KOPT-K1 (cell line): ENCODE data around the gene ARL4A.

Experiments
- H3K27ac ChIP-seq: fragments of 200-600 bp; sonication (generic); 2 replicates; pipeline ENCODE4 v1.5.1; 2016; ENCODE audit warnings: antibody characterized with exemption, mild to moderate bottlenecking, low read depth, low read length; ENCODE audit not compliant: poor library complexity, severe bottlenecking
- H3K36me3 ChIP-seq: fragments of 200-600 bp; sonication (generic); 2 replicates; pipeline ENCODE4 v1.5.1; 2017; ENCODE audit warnings: antibody characterized with exemption, mild to moderate bottlenecking, low read length, moderate library complexity; ENCODE audit not compliant: insufficient read depth
- H3K9me3 ChIP-seq: fragments of 200-600 bp; sonication (generic); 2 replicates; pipeline ENCODE4 v1.5.1; 2017; ENCODE audit warnings: antibody characterized with exemption, low read length, mild to moderate bottlenecking; ENCODE audit not compliant: insufficient read depth, poor library complexity, severe bottlenecking

ARL4A gene

DNA sequence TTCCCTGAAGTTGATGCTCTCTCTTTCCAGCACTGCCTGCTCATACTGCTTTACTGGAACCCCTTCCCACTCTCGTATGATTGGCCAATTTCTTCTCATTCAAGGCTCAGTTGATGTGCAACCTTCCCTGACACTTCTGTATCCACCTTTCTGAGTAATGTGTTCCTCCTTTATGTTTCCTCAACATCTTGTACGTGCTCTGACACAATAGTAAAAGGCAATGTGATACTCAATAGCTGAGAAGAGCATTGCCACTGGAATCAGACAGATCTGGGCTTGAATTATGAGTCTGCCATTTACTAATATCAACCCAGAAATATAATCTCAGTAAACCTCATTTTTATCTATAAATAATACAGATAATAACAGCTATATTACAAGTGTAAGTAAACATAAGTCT lies 34.7 kb downstream of the ARL4A start:
- no peaks in the 10 kb centered on the region for H3K36me3 ChIP-seq
- H3K9me3 ChIP-seq: no peaks in the 10 kb centered on the region
- H3K27ac ChIP-seq: no peak overlapping the region

- no peak overlapping the region for H3K27ac ChIP-seq
- no peaks in the 10 kb centered on the region for H3K9me3 ChIP-seq
- H3K36me3 ChIP-seq: no peaks in the 10 kb centered on the region
Measured at GRCh38 chr7:12722636-12723605, 35.5 kb downstream of the ARL4A start.

DNA sequence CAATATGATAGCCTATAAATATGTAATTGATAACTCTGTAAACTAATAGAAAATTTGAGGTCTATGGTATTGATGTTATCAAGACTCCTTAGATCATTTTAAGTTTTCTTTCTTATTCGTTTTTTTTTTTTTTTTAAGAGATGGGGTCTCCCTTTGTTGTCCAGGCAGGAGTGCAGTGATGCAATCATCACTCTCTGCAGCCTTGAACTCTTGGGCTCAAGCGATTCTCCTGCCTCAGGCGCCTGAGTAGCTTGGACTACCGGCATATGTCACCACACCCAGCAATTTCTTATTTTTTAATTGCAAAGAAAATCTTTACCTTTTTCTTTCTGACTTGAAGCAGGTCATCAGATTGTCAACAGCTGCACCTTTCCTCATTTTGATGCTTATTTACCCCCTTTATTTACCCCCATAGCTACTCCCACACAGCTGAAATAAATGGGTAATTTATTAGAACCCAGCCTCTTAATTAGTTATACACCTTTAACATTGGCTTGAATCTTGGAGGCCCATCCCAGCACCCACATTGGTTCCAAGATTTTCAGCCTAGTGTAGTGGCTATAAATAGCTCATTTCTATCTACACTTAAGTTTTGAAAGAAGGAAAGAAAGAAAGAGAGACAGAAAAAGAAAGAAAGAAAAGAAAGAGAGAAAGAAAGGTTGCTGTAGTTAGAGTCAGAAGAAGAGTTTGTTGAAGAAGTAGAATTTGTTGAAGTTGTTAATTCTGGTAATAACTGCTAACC lies 38.3 kb downstream of the ARL4A start:
- Histone ChIP-seq H3K9me3 (no peaks in the 10 kb centered on the region), H3K27ac (no peak overlapping the region), H3K36me3 (no peaks in the 10 kb centered on the region)

- H3K36me3 ChIP-seq: no peaks in the 10 kb centered on the region
- H3K9me3 ChIP-seq: no peaks in the 10 kb centered on the region
- no peak overlapping the region for H3K27ac ChIP-seq
Measured at GRCh38 chr7:12726908-12727307, 39.5 kb downstream of the ARL4A start.

DNA sequence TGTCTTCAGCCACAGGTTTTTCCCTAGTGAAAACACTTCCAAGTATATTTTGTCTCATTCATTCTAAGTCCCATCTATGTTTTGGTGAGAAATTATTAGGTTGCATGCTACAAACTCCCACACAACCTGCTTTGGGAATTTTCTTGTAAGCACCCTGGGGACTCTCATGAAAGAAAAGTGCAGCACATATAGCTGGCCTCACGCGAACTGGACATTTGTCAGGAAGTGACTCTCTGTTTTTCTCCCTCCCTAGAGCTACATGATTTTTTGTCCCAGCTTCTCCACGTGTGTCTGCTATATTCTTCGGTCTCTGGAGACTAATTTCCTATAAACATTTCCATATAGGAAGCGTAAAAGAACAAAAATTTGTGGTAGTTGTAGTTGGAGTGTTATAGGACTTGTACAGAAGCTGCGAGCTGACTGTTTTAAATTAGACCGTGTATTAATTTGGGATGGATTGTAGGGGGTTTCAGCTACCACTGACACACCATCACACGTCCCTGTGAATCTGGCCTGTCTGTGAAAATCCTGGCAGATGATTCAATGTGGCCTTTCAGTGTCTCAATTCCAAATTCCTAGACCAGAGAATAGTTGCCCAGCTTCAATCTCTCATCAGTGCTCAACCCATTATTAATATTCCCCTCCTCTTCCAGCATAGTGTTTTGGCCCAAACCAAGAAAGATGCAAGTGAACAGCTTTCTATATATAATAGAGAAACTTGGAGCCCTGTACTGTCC lies 40.2 kb downstream of the ARL4A start:
- Histone ChIP-seq H3K9me3 (no peaks in the 10 kb centered on the region), H3K36me3 (no peaks in the 10 kb centered on the region), H3K27ac (no peak overlapping the region)

DNA sequence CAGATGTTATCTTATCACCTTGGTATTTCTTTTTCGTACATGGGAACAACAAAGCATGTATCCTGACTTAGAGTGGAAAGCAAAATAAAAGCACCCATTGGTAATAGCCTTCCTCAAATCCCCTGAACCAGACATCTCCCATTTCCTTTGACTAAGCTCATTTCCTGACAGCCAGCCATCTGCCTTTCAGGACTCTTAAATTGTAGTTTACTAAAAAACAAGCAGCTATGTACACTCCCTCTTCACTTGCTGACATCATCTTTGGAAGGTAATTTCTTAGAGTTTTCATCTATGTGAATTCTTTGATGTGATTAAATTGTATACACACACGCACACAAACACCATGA lies 40.7 kb downstream of the ARL4A start:
- Histone ChIP-seq H3K27ac (no peak overlapping the region), H3K36me3 (no peaks in the 10 kb centered on the region), H3K9me3 (no peaks in the 10 kb centered on the region)

- Histone ChIP-seq H3K9me3 (no peaks in the 10 kb centered on the region), H3K27ac (no peak overlapping the region), H3K36me3 (no peaks in the 10 kb centered on the region)
Measured at GRCh38 chr7:12729112-12729511, 41.7 kb downstream of the ARL4A start.

GRCh38 chr7:12730523-12730922 lies 43.1 kb downstream of the ARL4A start:
- Histone ChIP-seq H3K27ac (no peak overlapping the region), H3K36me3 (no peaks in the 10 kb centered on the region)

DNA sequence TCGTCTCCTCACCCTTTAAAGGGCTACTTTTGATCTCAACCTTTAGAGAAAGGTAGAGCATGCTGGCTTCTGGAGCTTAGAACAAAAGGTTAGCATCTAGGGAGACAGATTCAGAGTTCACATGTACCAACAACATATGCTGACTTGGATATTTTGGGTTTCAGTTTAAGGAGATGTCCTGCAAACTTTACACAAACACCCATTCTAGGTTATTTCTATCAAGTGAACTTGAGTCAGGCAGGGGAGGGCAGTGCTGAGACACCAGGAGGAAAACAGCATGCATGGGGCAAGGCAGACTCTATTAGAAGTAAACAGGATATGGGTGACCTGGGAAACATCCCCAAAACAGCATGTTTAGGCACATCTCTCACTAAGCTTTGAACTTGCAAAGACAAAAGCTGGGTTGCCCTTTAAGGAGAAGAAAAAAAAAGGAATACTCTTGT lies 43.8 kb downstream of the ARL4A start:
- H3K36me3 ChIP-seq: no peaks in the 10 kb centered on the region
- no peaks in the 10 kb centered on the region for H3K9me3 ChIP-seq
- H3K27ac ChIP-seq: no peak overlapping the region

More at GRCh38 chr7:12730523-12730922, 43.1 kb downstream of the ARL4A start:
- H3K9me3 ChIP-seq: no peaks in the 10 kb centered on the region

DNA sequence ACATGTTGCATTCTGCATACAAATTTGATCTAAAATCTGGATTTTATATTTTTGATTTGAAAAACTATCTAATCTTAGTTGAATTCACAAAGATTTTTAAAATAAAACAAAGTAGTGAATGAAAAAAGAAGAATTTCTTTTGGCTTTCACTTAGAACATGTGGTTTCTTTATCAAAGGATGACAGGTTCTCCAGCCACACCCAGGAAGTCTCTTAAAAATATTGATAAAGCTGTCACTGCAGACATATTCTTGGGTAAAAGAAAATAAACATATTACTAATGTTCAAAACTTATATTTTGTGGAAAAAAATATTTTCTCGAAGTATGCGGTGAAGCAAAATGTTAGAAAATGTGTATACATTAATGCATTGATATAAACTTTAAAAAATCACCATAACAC lies 44.3 kb downstream of the ARL4A start:
- H3K27ac ChIP-seq: no peak overlapping the region
- H3K36me3 ChIP-seq: no peaks in the 10 kb centered on the region

GRCh38 chr7:12732428-12732827 lies 45.0 kb downstream of the ARL4A start:
- Histone ChIP-seq H3K9me3 (no peaks in the 10 kb centered on the region), H3K36me3 (no peaks in the 10 kb centered on the region), H3K27ac (no peak overlapping the region)

More for the DNA sequence above, 44.3 kb downstream of the ARL4A start:
- no peaks in the 10 kb centered on the region for H3K9me3 ChIP-seq

GRCh38 chr7:12735923-12736322 lies 48.5 kb downstream of the ARL4A start:
- Histone ChIP-seq H3K9me3 (no peaks in the 10 kb centered on the region), H3K36me3 (no peaks in the 10 kb centered on the region), H3K27ac (no peak overlapping the region)

DNA sequence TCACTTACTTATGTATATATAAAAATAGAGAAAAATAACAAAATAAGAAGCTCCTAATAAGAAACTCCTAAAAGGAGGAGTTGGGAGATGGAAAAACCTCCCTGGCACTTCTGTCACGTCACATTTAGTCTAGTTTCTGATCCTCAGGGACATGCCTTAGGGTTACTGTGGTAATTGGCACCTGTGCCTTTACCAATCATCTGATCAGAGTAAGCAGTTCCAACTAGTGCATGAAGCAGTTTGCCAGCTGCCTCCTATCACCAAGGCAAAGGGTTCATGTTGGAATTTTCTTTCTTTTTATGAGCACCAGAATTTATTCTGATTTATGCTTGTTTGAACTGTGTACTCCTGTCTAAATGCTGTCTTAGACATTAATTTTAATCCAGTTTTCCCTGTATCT lies 49.9 kb downstream of the ARL4A start:
- no peaks in the 10 kb centered on the region for H3K36me3 ChIP-seq
- H3K9me3 ChIP-seq: no peaks in the 10 kb centered on the region
- no peak overlapping the region for H3K27ac ChIP-seq

- H3K9me3 ChIP-seq: no peaks in the 10 kb centered on the region
- no peak overlapping the region for H3K27ac ChIP-seq
- H3K36me3 ChIP-seq: no peaks in the 10 kb centered on the region
Measured at GRCh38 chr7:12737836-12738235, 50.4 kb downstream of the ARL4A start.

GRCh38 chr7:12738665-12739064 lies 51.2 kb downstream of the ARL4A start:
- no peak overlapping the region for H3K27ac ChIP-seq
- H3K9me3 ChIP-seq: no peaks in the 10 kb centered on the region
- no peaks in the 10 kb centered on the region for H3K36me3 ChIP-seq
